NCI-H1092 treated with DMSO at 0.1 percent for 48 hours (cell line): Measurements from ENCODE around the gene ZDHHC8.

Source experiments
- DNase-seq: peaks from one replicate; lab custom pipeline; 2025; lab: John Stamatoyannopoulos, UW

The ZDHHC8 gene

GRCh38 chr22:20180640-20181039 lies 49.0 kb downstream of the ZDHHC8 start:
- DNase-seq = no peak

GRCh38 chr22:20181194-20181883 lies 49.7 kb downstream of the ZDHHC8 start:
- DNase-seq = no peak

GRCh38 chr22:20181884-20182236 lies 50.3 kb downstream of the ZDHHC8 start:
- no peak for DNase-seq

- no peak for DNase-seq
Observed at GRCh38 chr22:20182365-20182764, 50.8 kb downstream of the ZDHHC8 start.

GRCh38 chr22:20183101-20183500 lies 51.5 kb downstream of the ZDHHC8 start:
- no peak for DNase-seq

GRCh38 chr22:20183823-20184222 lies 52.2 kb downstream of the ZDHHC8 start:
- DNase-seq = no peak

- no peak for DNase-seq
Observed at GRCh38 chr22:20184501-20185165, 53.0 kb downstream of the ZDHHC8 start.

- no peak for DNase-seq
Observed at GRCh38 chr22:20185750-20186149, 54.1 kb downstream of the ZDHHC8 start.

GRCh38 chr22:20186183-20186870 lies 54.7 kb downstream of the ZDHHC8 start:
- no peak for DNase-seq

GRCh38 chr22:20186871-20187546 lies 55.4 kb downstream of the ZDHHC8 start:
- no peak for DNase-seq

- no peak for DNase-seq
Observed at GRCh38 chr22:20187777-20188566, 56.4 kb downstream of the ZDHHC8 start.

GRCh38 chr22:20188567-20188877 lies 56.9 kb downstream of the ZDHHC8 start:
- DNase-seq = no peak

- no peak for DNase-seq
Observed at GRCh38 chr22:20191000-20191515, 59.5 kb downstream of the ZDHHC8 start.

- DNase-seq = no peak
Observed at GRCh38 chr22:20191803-20192202, 60.2 kb downstream of the ZDHHC8 start.

- DNase-seq = no peak
Observed at GRCh38 chr22:20192293-20192971, 60.8 kb downstream of the ZDHHC8 start.

GRCh38 chr22:20192972-20193760 lies 61.6 kb downstream of the ZDHHC8 start:
- DNase-seq = no peak

GRCh38 chr22:20193761-20194494 lies 62.3 kb downstream of the ZDHHC8 start:
- DNase-seq = no peak

- DNase-seq = no peak
Observed at GRCh38 chr22:20194681-20195593, 63.3 kb downstream of the ZDHHC8 start.
